Amniotic stem cell (primary cell): Measurements from ENCODE around the gene FUT1.
A peak's percentile ranks its signal among the peaks of the same experiment; 100 is the strongest.
"Not testable (repeated sequence)": the region's sequence is repeated elsewhere in the genome, so short reads cannot be mapped to it uniquely, and the experiment has no call there.

Experiments
- DNase-seq: peaks from one replicate; lab custom pipeline; 2025; lab: John Stamatoyannopoulos, UW

FUT1 gene

GRCh38 chr19:48768994-48769713 lies 16.7 kb upstream of the FUT1 start:
- DNase-seq = no peak

- not testable (repeated sequence) for DNase-seq
Measured at GRCh38 chr19:48768171-48768753, 15.8 kb upstream of the FUT1 start.

- DNase-seq = not testable (repeated sequence)
Measured at GRCh38 chr19:48765816-48766215, 13.4 kb upstream of the FUT1 start.

GRCh38 chr19:48760504-48761205 lies 8.2 kb upstream of the FUT1 start:
- no peak for DNase-seq

- DNase-seq = no peak
Measured at GRCh38 chr19:48757741-48758144, 5.3 kb upstream of the FUT1 start.

GRCh38 chr19:48757089-48757675 lies 4.7 kb upstream of the FUT1 start:
- no peak for DNase-seq

- DNase-seq = no peak
Measured at GRCh38 chr19:48756686-48757085, 4.2 kb upstream of the FUT1 start.

GRCh38 chr19:48756212-48756611 lies 3.8 kb upstream of the FUT1 start:
- no peak for DNase-seq

- DNase-seq = no peak
Measured at GRCh38 chr19:48755787-48756186, 3.3 kb upstream of the FUT1 start.

- DNase-seq = no peak
Measured at GRCh38 chr19:48755084-48755641, 2.7 kb upstream of the FUT1 start, which contains the start of gene FGF21. Gene FGF21 (plus strand): TSS chr19:48755524. CDS start chr19:48756237, 713 bp downstream.

- DNase-seq = no peak
Measured at GRCh38 chr19:48751845-48752495, 471 bp downstream of the FUT1 start.

GRCh38 chr19:48750771-48751504 lies 1.5 kb downstream of the FUT1 start:
- no peak for DNase-seq

- no peak for DNase-seq
Measured at GRCh38 chr19:48750351-48750750, 2.1 kb downstream of the FUT1 start.

GRCh38 chr19:48749571-48750198 lies 2.8 kb downstream of the FUT1 start:
- DNase-seq = no peak

- DNase-seq = peak; percentile 77
Measured at GRCh38 chr19:48746738-48747575, 5.5 kb downstream of the FUT1 start, which contains the start of gene IZUMO1. Gene IZUMO1 (minus strand): TSS chr19:48746909. CDS start chr19:48745859, 1,050 bp downstream.

- no peak for DNase-seq
Measured at GRCh38 chr19:48746110-48746509, 6.3 kb downstream of the FUT1 start.

- peak; percentile 16 for DNase-seq
Measured at GRCh38 chr19:48745208-48745995, 7.0 kb downstream of the FUT1 start.

- DNase-seq = no peak
Measured at GRCh38 chr19:48742096-48742495, 10.3 kb downstream of the FUT1 start.
